NOMO-1 treated with DMSO at 0.1 percent for 48 hours (cell line): Measurements from ENCODE around the gene TTC39B.

Experiments used
- DNase-seq: peaks from one replicate; lab custom pipeline; 2025; ENCODE audit not compliant: unreplicated experiment; lab: John Stamatoyannopoulos, UW

The TTC39B gene

GRCh38 chr9:15229409-15229808, 77.6 kb downstream of the TTC39B start:
- no peak for DNase-seq

DNA sequence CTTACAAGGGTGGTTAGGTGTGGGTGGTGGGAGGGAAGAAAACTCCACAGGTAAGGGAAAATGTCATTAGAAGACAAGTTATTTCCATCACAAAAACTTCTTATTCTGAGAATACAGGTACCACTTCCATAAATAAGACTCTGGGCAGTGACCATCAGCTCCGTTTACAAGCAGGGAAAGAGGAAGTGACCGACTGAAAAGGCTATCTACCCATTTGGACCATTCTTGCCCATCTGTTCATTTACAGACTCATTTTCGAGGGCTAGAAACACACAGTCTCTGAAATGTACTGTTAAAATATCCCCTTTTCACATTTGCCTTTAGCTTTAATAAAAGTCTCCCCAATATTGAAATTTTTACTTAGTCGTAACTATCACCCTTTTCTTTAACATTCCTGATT, 79.5 kb downstream of the TTC39B start:
- DNase-seq = no peak

DNA sequence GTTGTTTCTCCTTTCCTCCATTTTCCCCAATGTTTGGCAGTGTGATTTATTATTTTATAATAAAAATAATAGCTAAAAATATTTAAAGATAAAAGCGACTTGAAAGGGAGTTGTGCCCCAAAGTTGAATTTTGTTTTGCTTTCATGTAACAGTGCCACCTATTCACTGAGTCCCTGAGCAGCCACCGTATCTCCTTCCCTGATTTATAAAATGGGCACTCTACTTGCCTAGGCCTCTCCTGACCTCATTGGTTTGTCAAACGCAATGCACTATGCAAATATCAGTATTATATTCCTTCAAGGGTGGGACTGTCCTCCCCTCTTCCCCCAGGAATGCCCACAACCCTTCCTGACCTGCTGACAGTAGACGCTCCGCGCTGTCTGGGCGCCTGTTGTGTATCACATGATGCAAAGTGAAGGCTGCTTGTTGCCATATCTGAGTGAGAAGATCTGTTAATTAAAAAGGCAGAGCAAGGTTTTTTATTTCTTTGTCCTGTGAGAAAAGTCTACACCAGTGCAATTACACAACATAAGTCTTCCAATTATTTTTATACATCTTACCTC, 81.4 kb downstream of the TTC39B start:
- DNase-seq = no peak

GRCh38 chr9:15222313-15222712, 84.7 kb downstream of the TTC39B start:
- no peak for DNase-seq

DNA sequence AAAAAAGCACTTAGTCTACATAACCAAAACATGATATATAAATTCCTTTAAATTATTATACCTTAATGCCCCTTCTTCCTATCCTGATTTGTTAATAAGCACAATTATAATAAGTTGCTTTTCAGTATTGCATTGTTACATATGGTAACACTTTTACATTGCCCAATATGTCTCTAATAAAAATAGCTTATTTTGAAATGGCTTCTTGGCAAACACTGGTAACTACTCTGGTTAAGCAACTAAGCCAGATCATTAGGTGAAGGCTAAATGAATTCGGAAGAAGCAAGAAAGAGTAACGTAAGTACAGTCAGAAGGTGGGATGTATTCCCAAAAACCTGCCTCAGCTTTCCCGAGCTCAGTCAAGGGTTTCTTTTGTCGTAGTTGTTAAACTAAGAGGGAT, 85.3 kb downstream of the TTC39B start:
- no peak for DNase-seq

DNA sequence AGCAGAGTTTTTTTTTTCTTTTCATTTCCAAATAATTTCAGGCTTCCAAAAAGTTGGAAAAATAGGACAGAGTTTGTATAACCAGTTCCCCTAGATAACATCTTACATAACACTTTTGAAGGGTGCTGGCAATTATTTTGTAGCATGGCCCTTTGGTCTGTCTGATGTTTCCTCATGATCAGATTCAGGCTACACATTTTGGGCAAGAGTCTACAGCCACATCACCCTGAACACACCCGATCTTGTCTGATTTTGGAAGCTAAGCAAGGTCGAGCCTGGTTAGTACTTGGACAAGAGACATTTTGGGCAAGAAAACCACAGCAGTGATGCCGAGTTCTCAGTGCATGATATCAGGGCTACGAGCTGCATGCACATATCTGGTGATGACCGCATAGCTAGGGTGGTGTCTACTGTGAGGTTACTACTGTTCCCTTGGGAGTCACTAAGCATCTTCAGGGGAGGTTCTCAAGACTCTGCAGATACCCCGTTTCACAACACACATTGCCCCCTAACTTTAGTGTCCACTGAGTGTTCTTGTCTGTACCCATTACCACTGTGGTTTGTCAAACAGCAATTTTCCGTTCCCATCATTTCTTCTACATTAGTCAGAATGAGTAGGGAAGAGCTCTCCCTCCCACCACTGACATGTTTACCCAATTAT, 86.2 kb downstream of the TTC39B start:
- DNase-seq = no peak

DNA sequence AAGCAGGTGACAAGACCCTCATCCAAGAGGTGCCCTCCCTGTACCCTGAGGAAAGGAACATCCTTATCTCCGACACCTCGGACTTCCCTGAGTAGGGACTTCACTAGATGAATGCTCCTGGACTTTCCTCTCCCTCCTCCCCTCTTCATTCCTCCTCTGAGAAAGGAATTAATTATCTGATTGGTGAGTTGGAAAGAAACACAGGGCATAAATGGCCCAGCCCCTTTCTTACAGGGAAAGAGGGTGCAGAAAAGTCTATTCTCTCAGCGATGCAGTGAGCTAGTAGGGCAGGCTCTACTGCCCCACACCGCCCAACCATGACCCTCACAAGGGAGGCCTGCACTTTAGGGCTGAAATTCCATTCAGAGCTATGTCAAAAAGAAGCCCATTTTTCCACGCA, 87.5 kb downstream of the TTC39B start:
- no peak for DNase-seq

- no peak for DNase-seq
Observed at GRCh38 chr9:15218994-15219393, 88.0 kb downstream of the TTC39B start.

DNA sequence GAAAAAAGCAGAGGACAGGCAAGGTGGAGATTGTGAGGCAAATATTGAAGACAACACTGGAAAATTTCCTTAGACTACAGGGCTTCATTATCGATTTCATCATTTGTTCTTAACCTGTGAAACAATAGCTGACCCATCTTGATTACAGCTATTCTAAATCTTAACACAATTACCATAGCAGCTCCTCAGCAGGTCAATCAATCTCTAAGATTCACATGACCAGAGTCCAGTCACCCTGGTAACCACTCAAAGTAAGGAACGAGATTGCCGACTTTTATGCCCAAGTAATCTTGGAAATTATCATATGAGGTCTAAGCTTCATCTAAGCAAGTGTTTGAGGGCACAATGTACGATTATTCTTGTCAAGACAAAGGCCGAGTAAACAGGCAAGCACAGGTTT, 93.8 kb downstream of the TTC39B start:
- DNase-seq = no peak

GRCh38 chr9:15211815-15212495, 95.1 kb downstream of the TTC39B start:
- DNase-seq = no peak

GRCh38 chr9:15211160-15211814, 95.7 kb downstream of the TTC39B start:
- no peak for DNase-seq

DNA sequence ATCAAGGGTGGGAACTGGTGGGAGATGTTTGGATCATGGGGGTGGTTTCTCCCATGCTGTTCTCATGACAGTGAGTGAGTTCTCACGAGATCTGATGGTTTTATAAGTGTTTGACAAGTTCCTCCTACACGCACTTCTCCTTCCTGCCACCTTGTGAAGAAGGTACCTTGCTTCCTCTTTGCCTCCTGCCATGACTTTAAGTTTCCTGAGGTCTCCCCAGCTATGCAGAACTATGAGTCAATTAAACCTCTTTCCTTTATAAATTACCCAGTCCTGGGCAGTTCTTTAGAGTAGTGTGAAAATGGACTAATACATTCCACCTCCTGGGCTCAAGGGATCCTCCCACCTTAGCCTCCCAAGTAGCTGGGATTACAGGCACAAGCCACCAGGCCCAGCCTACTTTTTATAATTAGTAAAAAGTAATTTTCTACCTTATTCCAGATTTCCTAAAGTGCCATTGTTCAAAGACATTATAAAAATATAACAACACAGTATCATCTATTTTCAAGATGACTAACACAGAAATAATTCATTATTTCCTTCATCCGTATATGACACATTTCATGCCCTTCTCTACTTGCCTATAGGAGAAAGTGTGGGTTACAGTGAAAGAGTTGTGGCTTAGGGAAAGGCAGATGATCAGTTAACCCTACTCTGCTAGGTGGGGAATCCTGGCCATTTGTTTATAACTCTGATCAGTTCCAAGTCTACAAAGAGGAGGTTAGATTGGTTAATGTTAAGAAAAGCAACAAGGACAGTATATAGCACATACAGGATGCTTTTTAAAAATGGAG, 99.9 kb downstream of the TTC39B start:
- DNase-seq = no peak

- DNase-seq = no peak
Observed at GRCh38 chr9:15205632-15206420, 101.2 kb downstream of the TTC39B start.

GRCh38 chr9:15203581-15203980, 103.4 kb downstream of the TTC39B start:
- no peak for DNase-seq

GRCh38 chr9:15200111-15200510, 106.9 kb downstream of the TTC39B start:
- DNase-seq = no peak

- no peak for DNase-seq
Observed at GRCh38 chr9:15192856-15193255, 114.2 kb downstream of the TTC39B start.

DNA sequence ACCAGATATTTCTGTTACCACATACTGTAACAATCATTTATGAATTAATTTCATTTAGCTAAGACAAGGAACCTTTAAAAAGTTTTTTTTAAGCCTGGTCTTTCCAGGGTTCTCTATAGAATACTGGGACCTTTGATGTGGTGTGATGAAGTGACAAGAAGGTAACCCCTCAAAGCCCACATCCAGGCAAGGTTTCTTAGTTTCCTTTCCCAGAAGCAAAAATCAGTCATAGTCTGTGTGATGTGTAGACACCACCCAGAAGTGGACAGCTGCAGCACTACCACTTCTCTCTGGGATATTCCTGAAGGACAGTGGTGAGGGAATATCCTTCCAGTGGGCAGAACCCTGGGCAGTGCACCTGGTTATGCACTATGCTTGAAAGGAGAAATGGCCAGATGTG, 115.6 kb downstream of the TTC39B start:
- no peak for DNase-seq

- DNase-seq = no peak
Observed at GRCh38 chr9:15189481-15189880, 117.5 kb downstream of the TTC39B start.

DNA sequence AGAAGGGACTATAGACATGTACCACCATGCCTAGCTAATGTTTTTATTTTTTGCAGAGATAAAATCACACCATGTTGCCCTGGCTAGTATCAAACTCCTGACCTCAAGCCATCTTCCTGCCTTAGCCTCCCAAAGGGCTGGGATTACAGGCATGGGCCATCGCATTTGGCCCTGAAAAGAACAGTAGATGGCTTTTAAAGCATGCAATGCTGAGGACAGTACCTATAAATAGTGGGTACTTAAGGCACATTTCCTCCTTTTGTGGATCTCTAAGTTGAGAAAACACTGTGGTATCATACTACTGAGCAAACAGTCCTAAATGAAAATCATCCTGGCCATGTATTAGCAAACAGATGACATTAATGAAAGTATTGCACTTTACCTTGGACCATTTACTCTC, 119.4 kb downstream of the TTC39B start:
- DNase-seq = no peak

DNA sequence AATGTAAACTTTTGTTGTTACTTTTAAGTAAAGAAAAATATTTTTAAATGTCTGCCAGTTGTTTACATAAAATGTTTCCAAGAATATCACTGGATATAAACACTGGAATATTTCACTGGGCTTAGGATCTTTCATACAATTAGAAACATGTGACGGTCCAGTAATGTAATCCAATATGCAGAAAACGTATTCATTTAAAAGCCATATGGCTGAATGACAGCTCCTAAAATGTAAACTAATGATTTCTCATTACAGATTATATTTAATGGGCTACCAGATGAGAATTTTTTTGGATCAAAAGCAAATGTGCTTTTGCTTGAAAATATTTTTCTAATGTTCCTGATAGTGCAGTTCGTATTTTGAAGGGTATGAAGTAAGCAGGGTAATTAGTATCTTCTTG, 124.3 kb downstream of the TTC39B start:
- no peak for DNase-seq
